ENCODE results near the gene NCKAP5L.

Gene NCKAP5L

GRCh38 chr12:49823951-49824350 lies 4.3 kb downstream of the NCKAP5L start:
- DNase-seq, result no peak

DNA sequence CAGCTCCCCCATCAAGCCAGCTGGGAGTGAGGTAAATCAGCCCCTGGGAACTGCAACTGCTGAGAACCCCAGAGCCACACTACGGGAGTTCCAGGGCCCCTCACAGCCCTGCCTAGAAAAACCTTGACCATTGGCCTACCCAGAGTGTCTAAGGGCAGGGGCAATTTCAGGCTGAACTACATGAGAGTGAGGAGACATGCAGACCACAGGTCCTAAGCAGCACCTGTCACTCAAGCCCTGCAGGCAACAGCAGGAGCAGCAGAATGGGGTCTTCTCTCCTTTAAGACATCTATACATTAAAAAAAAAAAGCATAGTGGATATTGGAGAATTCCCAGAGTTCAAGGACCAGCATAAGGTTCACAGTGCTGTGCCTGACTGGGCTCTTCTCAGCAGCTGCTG lies 4.9 kb downstream of the NCKAP5L start:
- DNase-seq, result no peak

GRCh38 chr12:49821373-49822287 lies 6.6 kb downstream of the NCKAP5L start:
- no peak for DNase-seq

DNA sequence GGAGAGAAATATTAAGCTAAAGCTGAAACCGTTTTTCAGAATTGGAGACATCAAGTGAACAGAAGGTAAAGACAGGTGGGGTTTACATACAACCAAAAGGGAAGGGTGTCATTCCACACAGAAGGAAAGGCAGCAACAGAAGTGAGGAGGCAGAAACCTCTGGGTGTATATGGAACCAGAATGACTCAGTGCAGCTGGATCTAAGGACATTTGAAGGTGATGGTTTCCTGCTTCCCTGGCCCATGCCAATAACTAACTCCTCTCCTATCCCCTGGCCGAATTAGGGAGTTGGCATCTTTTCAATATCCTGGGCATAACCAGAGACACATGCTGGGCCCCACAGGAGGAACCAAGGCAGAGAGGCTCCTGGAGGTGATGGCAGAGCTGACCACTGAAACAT lies 8.4 kb downstream of the NCKAP5L start:
- no peak for DNase-seq

GRCh38 chr12:49818241-49818895 lies 9.8 kb downstream of the NCKAP5L start:
- DNase-seq, result no peak

- DNase-seq, result no peak
These were observed 15.1 kb downstream of the NCKAP5L start for GRCh38 chr12:49813131-49813530.

DNA sequence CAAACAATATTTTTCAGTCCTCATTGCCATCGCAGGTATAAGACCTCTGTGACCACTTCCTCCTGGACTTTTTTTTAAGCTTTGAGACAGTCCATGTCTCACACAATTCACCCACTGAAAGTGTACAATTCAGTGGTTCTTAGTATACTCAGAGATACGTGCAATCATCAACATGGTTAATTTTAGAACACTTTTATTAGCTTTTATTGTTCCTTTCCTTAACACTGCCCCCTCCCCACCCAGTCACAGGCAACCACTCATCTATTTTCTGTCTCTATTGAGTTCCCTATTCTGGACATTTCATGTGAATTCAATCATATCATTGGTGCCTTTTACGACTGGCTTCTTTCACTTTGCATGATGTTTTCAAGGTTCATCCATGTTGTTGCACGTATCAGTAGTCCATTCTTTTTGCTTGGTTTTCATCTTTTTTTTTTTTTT lies 16.2 kb downstream of the NCKAP5L start:
- no peak for DNase-seq

- peak; percentile 8 for DNase-seq
These were observed 17.1 kb downstream of the NCKAP5L start for GRCh38 chr12:49811136-49811535.

- no peak for DNase-seq
These were observed 18.3 kb downstream of the NCKAP5L start for GRCh38 chr12:49809906-49810389.

- DNase-seq, result peak; percentile 67
These were observed 18.8 kb downstream of the NCKAP5L start for GRCh38 chr12:49809381-49809905.

DNA sequence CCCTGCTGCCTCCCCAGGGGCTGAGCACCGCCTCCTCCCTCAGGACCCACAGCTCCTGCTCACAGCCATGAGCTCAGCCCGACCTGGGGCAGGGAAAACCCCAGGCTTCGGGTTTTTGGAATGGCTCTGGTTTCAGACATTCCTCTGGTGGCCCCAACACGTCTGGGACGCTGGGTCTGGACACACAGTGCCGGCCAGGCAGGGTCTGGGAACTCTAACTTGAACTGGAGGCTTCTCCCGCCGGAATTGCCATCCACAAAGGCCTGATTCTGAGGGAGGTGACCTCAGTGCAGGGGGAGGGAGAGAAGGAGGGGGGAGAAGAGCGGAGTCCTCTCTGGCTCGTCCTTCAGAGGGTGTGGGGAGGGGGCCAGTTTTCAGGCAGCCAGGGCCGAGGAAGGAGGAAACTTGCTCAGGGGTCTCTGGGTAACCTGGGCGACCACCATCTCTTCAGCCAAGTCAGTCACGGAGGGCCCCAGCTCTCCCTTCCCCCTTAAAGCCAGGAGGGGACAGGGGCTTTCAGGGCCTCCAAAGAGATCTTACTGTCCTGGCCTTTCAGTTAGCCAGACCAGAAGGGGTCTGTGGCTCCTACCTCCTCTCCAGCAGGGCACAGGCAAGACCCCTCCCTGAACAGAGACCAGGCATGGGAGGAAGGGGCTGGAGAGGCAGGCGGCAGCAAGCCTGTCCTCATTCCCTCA lies 19.4 kb downstream of the NCKAP5L start:
- no peak for DNase-seq

GRCh38 chr12:49807991-49808580 lies 20.1 kb downstream of the NCKAP5L start:
- DNase-seq, result no peak

GRCh38 chr12:49806877-49807276 lies 21.3 kb downstream of the NCKAP5L start:
- DNase-seq, result no peak

- DNase-seq, result no peak
These were observed 21.8 kb downstream of the NCKAP5L start for GRCh38 chr12:49806321-49806813.

DNA sequence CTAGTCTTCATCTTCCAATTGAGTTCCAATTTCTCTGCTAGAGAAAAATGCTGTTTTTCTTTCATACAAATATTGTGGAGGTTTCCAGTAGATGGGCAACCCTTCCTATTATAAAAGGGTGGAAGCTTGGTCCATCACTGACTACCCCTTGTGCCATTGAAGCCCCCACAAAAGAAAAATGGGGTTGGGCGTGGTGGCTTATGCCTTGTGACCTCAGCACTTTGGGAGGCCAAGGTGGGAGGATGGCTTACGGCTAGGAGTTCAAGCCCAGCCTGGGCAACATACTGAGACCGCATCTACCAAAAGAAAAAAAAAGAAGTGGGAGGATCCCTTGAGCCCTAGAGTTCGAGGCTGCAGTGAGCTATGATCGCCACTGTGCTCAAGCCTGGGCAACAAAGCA lies 22.8 kb downstream of the NCKAP5L start:
- DNase-seq, result no peak

GRCh38 chr12:49804821-49805220 lies 23.4 kb downstream of the NCKAP5L start:
- DNase-seq, result no peak

GRCh38 chr12:49803693-49804450 lies 24.3 kb downstream of the NCKAP5L start:
- no peak for DNase-seq

- DNase-seq, result no peak
These were observed 26.8 kb downstream of the NCKAP5L start for GRCh38 chr12:49801141-49802063.

- DNase-seq, result no peak
These were observed 27.6 kb downstream of the NCKAP5L start for GRCh38 chr12:49800421-49801140.

DNA sequence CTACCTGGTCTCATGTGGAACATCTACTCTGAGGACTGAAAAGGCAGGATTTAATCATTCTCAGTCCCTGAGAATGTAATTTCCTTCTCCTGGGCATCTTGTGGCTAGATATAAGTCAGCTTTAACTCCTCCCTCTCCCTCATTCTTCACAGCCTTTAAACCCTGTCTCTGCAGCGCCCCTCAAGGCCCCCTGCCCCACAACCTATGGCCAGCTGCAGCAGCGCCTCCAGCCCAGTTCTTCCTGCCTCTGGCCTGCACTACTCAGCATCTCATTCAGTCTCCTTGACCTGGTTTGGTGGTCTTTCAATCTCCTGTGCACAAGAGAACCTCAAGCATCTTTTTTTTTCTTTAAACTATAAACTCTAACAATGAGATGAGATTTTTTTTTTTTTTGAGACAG lies 29.3 kb downstream of the NCKAP5L start:
- DNase-seq, result no peak
